ENCODE measurements around the gene CYP2D6. TPM values are rescaled to one million over a fixed set of nuclear protein-coding genes. Genes with fewer than 3 reads are reported as not detected.

The CYP2D6 gene
- total RNA-seq, 1 experiment from 2014 or later = 2.7 TPM

GRCh38 chr22:42164901-42165300, 34.3 kb upstream of the CYP2D6 start:
- H3K27ac ChIP-seq (ENCODE audit: low read length) = no peak overlapping the region
- intact Hi-C loops (cut with micrococcal nuclease; ENCODE audit: unreplicated experiment) = no loop called here
- no peaks in the 10 kb centered on the region for H3K27me3 ChIP-seq (ENCODE audit: control insufficient read depth, insufficient read depth, low read length)
- TF ChIP-seq SIN3A (IDR thresholded peaks at IDR 0.05; ENCODE audit: borderline replicate concordance, insufficient read depth, low read depth, low read length) (no peak), REST (IDR thresholded peaks at IDR 0.05; ENCODE audit: insufficient read depth in 1 of 2, low read depth in 2 of 2, low read length in 1 of 2) (no peak), POLR2AphosphoS5 (IDR thresholded peaks at IDR 0.05; ENCODE audit: low read depth, low read length) (no peak), CTCF (IDR thresholded peaks at IDR 0.05) (no peak), TCF7L2 (IDR thresholded peaks at IDR 0.05; ENCODE audit: low read depth, low read length) (no peak)
- H3K4me1 ChIP-seq (ENCODE audit: control insufficient read depth, insufficient read depth, low read length) = no peaks in the 10 kb centered on the region
- ChIA-PET CTCF (no interaction called here), POLR2A (no interaction called here)
- H3K9me3 ChIP-seq (ENCODE audit: control insufficient read depth, insufficient read depth, low read depth, low read length) = no peaks in the 10 kb centered on the region
- no peak for DNase-seq (ENCODE audit: low read depth, low spot score)
- in situ Hi-C loops (cut with HindIII; ENCODE audit: low pct_unique_long_range_greater_than_20kb, low sequenced_read_pairs) = no loop called here
- H3K36me3 ChIP-seq (ENCODE audit: control insufficient read depth, insufficient read depth, low read length) = no peaks in the 10 kb centered on the region
- no peak overlapping the region for H3K4me3 ChIP-seq (ENCODE audit: low read depth in 2 of 2, low read length in 2 of 2)
- ATAC-seq = no peak
- BruUV-seq (replicated peaks) = no TSS peak

- H3K4me1 ChIP-seq (ENCODE audit: control insufficient read depth, insufficient read depth, low read length) = no peaks in the 10 kb centered on the region
- no peaks in the 10 kb centered on the region for H3K27me3 ChIP-seq (ENCODE audit: control insufficient read depth, insufficient read depth, low read length)
- no peak for TF ChIP-seq POLR2AphosphoS5 (IDR thresholded peaks at IDR 0.05; ENCODE audit: low read depth, low read length)
- TF ChIP-seq SIN3A (IDR thresholded peaks at IDR 0.05; ENCODE audit: borderline replicate concordance, insufficient read depth, low read depth, low read length) = no peak
- no peak for TF ChIP-seq TCF7L2 (IDR thresholded peaks at IDR 0.05; ENCODE audit: low read depth, low read length)
- TF ChIP-seq REST (IDR thresholded peaks at IDR 0.05; ENCODE audit: insufficient read depth in 1 of 2, low read depth in 2 of 2, low read length in 1 of 2) = no peak
- no peak for TF ChIP-seq CTCF (IDR thresholded peaks at IDR 0.05)
- intact Hi-C loops (cut with micrococcal nuclease; ENCODE audit: unreplicated experiment) = no loop called here
- H3K27ac ChIP-seq (ENCODE audit: low read length) = no peak overlapping the region
- in situ Hi-C loops (cut with HindIII; ENCODE audit: low pct_unique_long_range_greater_than_20kb, low sequenced_read_pairs) = no loop called here
- no peak for DNase-seq (ENCODE audit: low read depth, low spot score)
- no peaks in the 10 kb centered on the region for H3K9me3 ChIP-seq (ENCODE audit: control insufficient read depth, insufficient read depth, low read depth, low read length)
- no peaks in the 10 kb centered on the region for H3K36me3 ChIP-seq (ENCODE audit: control insufficient read depth, insufficient read depth, low read length)
- ChIA-PET CTCF (no interaction called here), POLR2A (no interaction called here)
- H3K4me3 ChIP-seq (ENCODE audit: low read depth in 2 of 2, low read length in 2 of 2) = no peak overlapping the region
- no TSS peak for BruUV-seq (replicated peaks)
- no peak for ATAC-seq
Observed at GRCh38 chr22:42163515-42163914, 32.9 kb upstream of the CYP2D6 start.
